HG03066 (cell line): ENCODE results near the gene BCL3.

Source experiments
- ATAC-seq: cut with Tn5 transposase; IDR thresholded peaks from one replicate; pipeline ENCODE4 v1.9.1; 2021; ENCODE audit warnings: low read depth; ENCODE audit not compliant: unreplicated experiment

Gene BCL3

GRCh38 chr19:44741258-44741731 lies 7.2 kb upstream of the BCL3 start:
- ATAC-seq, result no peak

GRCh38 chr19:44741841-44742329 lies 6.6 kb upstream of the BCL3 start:
- ATAC-seq, result no peak

DNA sequence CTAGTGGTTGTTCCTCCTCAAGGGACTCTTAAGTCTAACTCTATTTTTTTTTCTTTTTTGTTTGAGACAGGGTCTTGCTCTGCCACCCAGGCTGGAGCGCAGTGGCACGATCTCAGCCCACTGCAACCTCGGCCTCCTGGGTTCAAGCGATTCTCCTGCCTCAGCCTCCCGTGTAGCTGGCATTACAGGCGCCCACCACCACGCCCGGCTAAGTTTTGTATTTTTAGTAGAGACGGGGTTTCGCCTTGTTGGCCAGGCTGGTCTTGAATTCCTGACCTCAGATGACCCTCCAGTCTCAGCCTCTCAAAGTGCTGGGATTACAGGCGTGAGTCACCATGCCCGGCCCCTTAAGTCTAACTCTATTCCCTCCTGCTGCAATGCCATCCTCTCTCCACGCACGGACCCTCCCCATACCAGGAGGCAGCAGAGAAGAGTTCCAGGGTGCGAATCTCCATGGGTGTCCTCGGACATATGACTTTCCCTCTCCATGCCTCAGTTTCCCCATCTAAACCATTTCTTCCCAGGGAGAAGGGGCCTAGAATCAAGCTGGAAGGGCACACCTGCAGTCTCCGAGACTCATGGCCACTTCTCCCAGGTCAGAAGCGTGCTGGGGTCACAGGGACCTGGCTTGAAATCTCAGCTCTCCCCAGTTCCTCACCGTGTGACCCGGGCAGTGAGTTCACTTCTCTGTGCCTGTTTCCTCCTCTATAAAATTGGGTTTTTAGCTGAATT lies 6.0 kb upstream of the BCL3 start:
- ATAC-seq, result no peak

DNA sequence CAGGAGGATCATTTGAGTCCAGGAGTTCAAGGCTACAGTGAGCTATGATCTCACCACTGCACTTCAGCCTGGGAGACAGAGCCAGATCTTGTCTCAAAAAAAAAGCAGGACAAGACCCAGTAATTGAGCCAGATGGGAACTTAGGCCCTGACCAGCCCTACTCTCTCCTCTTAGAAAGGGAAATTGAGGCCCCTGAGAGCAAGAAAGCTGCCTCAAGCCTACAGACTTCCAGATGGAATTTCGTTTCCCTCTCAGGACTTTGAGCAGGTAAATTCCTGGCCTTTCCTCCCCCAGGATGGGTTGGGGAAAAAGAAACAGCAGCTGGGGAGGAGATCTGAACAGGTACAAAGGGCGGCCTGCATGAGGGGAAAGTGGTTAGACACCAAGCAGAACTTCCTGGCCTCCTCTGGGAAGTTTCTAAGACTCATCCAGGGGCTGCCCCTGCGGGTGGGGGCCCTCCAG lies 3.6 kb upstream of the BCL3 start:
- no peak for ATAC-seq

GRCh38 chr19:44745341-44745831 lies 3.1 kb upstream of the BCL3 start:
- ATAC-seq, result no peak

DNA sequence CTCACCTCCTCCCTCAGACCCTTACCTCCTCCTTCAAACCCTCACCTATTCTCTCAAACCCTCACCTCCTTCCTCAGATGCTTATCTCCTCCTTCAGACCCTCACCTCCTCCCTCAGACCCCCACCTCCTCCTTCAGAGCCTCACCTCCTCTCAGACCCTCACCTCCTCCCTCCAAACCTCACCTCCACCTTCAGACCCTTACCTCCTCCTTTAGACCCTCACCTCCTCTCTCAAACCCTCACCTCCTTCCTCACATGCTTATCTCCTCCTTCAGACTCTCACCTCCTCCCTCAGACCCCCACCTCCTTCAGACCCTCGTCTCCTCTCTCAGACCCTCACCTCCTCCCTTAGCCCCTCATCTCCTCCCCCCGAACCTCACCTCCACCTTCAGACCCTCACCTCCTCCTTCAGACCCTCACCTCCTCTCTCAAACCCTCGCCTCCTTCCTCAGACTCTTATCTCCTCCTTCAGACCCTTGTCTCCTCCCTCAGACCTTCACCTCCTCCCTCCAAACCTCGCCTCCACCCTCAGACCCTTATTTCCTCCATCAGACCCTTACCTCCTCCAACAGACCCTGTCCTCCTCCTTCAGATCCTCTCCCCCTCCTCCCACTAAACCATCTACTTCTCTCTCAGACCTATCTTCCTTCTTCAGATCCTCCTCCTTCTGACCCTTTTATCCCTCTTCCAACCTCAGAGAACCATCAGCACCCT lies 2.5 kb upstream of the BCL3 start:
- no peak for ATAC-seq

DNA sequence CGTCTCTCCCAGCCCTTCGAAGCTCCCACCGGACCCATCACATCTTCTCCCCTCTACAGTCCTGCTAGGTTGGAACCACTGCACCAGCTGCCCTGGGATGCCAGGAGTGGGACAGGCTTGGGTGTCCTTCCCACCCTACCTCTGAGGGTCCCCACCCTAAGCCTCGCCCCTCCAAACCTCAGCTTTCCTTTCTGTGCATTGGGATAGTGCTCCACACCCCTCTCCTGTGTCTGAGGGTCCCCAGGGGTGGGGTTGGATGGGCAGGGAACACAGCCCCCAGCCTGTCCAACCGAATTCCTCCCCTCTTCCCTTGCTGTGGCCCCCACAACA lies 1.9 kb upstream of the BCL3 start:
- ATAC-seq, result no peak

DNA sequence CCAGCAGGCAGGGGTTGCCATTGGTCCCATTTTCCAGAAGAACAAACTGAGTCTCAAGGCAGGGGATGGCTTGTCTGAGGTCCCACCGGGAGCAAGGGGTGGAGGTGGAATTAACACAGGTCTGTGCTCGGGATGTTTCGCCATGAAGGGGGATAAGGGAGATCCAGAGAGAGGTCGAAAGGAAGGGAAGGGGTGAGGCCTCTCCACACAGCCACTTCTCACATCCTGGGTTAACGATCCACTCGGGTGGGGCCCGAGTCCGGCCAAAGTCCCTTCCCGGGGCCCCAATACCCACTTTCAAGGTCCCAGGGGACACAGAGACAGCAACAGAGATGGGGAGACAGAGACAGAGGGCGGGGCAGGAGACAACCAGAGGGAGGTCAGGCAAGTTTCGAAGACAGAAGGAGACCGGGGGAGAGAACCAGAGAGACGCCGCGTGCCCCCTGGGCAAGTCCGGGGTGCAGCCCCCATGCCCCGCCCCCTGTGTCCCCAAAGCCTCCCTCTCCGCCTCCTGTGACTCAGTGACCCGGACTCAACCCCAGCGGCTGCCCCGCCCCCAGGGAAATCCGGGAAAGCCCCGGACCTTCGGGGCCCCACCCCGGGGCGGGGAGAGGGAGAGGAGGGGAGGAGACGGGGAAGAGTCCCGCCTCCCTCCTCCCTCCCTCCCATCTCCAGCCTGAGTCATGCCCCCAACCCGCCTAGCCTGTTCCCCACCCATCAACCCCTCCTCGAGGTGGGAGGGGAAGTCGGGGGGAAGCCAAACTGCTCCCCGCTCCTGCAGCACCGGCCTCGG lies 1.4 kb upstream of the BCL3 start:
- no peak for ATAC-seq

GRCh38 chr19:44747739-44748425 lies 626 bp upstream of the BCL3 start:
- no peak for ATAC-seq

- no peak for ATAC-seq
These were observed 784 bp downstream of the BCL3 start for GRCh38 chr19:44749292-44749691.

- no peak for ATAC-seq
These were observed 1.5 kb downstream of the BCL3 start for GRCh38 chr19:44749994-44750393.

- no peak for ATAC-seq
These were observed 3.8 kb downstream of the BCL3 start for GRCh38 chr19:44752123-44752815.

GRCh38 chr19:44752816-44753625 lies 4.5 kb downstream of the BCL3 start:
- ATAC-seq, result peak; percentile 59

GRCh38 chr19:44753626-44753931 lies 5.1 kb downstream of the BCL3 start:
- no peak for ATAC-seq

- no peak for ATAC-seq
These were observed 5.6 kb downstream of the BCL3 start for GRCh38 chr19:44753932-44754749.

DNA sequence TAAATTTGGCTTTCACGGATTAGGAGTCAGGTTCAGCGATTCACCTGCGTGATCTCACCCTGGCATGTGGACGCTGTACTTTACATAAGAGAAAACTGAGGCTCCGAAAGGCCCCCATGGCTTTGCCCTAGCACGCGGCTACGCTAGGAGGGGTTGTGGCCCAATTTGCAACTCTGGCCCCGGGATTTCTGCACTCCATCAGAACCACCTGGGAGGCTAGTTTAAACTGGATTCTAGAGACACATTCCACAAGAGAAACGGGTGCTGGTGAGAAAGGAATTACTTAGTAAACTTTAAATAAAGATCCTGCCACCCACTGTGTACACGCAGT lies 6.2 kb downstream of the BCL3 start:
- ATAC-seq, result no peak

GRCh38 chr19:44755219-44755618 lies 6.7 kb downstream of the BCL3 start:
- ATAC-seq, result no peak

DNA sequence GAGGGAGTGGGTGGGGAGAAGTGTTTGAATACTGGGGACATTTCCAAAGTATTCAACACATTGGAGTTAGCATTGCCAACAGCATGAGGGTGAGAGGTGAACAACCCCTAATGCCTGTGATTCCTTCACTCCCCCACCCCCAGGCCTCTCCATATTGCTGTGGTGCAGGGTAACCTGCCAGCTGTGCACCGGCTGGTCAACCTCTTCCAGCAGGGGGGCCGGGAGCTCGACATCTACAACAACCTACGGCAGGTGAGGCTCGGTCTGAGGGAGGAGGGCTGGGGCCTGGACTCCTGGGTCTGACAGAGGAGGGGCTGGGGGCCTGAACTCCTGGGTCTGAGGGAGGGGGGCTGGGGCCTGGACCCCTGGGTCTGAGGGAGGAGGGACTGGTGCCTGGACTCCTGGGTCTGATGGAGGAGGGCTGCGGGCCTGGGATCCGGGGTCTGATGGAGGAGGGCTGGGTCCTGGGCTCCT lies 7.6 kb downstream of the BCL3 start:
- no peak for ATAC-seq
